Neural progenitor cell (in vitro differentiated cells): ENCODE data around the gene TMEM108.

Source experiments
- EZH2phosphoT487 ChIP-seq: fragments of 200-600 bp; sonication (generic); IDR thresholded peaks from 2 replicates; pipeline ENCODE4 v1.6.1; 2017; ENCODE audit warnings: antibody characterized with exemption
- TF ChIP-seq, protein P1 (sequence below): fragments of 200-600 bp; sonication (generic); IDR thresholded peaks from 2 replicates; pipeline ENCODE4 v1.5.1; 2017; ENCODE audit warnings: antibody characterized with exemption, mild to moderate bottlenecking

DNA sequence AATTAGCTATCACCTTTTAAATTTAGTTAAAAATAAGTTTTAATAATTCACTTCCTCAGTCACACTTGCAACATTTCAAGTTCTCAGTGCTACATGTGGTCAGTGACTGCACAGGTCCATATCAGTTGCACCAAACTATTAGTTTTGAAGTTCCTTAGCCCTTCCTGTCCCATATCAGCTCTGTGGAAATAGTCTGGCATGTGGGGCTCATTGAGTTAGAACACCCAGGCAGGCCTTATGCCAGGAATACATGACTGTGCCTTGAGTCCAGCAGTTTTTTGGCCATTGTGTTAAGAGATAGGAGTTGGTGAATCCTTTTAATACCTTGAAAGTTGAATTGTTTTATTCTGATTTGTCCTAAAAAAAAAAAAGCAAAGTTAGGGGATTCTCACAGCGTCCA is 207.9 kb downstream of the TMEM108 start:
- TF ChIP-seq, protein P1, sequence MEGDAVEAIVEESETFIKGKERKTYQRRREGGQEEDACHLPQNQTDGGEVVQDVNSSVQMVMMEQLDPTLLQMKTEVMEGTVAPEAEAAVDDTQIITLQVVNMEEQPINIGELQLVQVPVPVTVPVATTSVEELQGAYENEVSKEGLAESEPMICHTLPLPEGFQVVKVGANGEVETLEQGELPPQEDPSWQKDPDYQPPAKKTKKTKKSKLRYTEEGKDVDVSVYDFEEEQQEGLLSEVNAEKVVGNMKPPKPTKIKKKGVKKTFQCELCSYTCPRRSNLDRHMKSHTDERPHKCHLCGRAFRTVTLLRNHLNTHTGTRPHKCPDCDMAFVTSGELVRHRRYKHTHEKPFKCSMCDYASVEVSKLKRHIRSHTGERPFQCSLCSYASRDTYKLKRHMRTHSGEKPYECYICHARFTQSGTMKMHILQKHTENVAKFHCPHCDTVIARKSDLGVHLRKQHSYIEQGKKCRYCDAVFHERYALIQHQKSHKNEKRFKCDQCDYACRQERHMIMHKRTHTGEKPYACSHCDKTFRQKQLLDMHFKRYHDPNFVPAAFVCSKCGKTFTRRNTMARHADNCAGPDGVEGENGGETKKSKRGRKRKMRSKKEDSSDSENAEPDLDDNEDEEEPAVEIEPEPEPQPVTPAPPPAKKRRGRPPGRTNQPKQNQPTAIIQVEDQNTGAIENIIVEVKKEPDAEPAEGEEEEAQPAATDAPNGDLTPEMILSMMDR: no peak
- no peak for TF ChIP-seq EZH2phosphoT487
